Endodermal cell (in vitro differentiated cells): ENCODE measurements around the gene HDGFL2. TPM values are rescaled to one million over a fixed set of nuclear protein-coding genes. Genes with fewer than 3 reads are reported as not detected.

ENCODE experiments used
- DNase-seq: peaks from one replicate; pipeline ENCODE4 v3.0.0-alpha.2; 2017
- H3K27ac ChIP-seq: 2 replicates; pipeline ENCODE4 v1.5.1; 2013; ENCODE audit warnings: mild to moderate bottlenecking, low read depth, low read length, moderate library complexity
- H3K27me3 ChIP-seq: 2 replicates; pipeline ENCODE4 v1.6.1; 2013; ENCODE audit warnings: mild to moderate bottlenecking, low read length, moderate library complexity; ENCODE audit not compliant: insufficient read depth, control insufficient read depth, poor library complexity, severe bottlenecking
- H3K36me3 ChIP-seq: 2 replicates; pipeline ENCODE4 v1.7.0; 2013; ENCODE audit warnings: mild to moderate bottlenecking, low read length, moderate library complexity; ENCODE audit not compliant: control insufficient read depth, insufficient read depth
- H3K4me1 ChIP-seq: one replicate; pipeline ENCODE4 v1.7.0; 2013; ENCODE audit warnings: low read length; ENCODE audit not compliant: control insufficient read depth, insufficient read depth
- H3K4me3 ChIP-seq: 2 replicates; pipeline ENCODE4 v1.5.1; 2013; ENCODE audit warnings: mild to moderate bottlenecking, low read length, moderate library complexity
- H3K9ac ChIP-seq: 2 replicates; pipeline ENCODE4 v1.6.1; 2013; ENCODE audit warnings: mild to moderate bottlenecking, low read length, moderate library complexity; ENCODE audit not compliant: poor library complexity, severe bottlenecking; ENCODE audit errors: extremely low read depth
- H3K9me3 ChIP-seq: 2 replicates; pipeline ENCODE4 v1.6.1; 2013; ENCODE audit warnings: mild to moderate bottlenecking, low read length, moderate library complexity; ENCODE audit not compliant: control insufficient read depth
- H3K27ac Mint-ChIP-seq: 2 replicates; pipeline ENCODE4 v1.8.0; 2020; ENCODE audit warnings: mixed read lengths
- H3K27me3 Mint-ChIP-seq: 2 replicates; pipeline ENCODE4 v1.8.0; 2021; ENCODE audit warnings: mild to moderate bottlenecking, mixed read lengths; ENCODE audit not compliant: insufficient read depth
- H3K36me3 Mint-ChIP-seq: 2 replicates; pipeline ENCODE4 v1.8.0; 2020; ENCODE audit warnings: low read depth, mixed read lengths
- H3K4me1 Mint-ChIP-seq: 2 replicates; pipeline ENCODE4 v1.8.0; 2020; ENCODE audit warnings: mixed read lengths
- H3K4me3 Mint-ChIP-seq: 2 replicates; pipeline ENCODE4 v1.8.0; 2020; ENCODE audit warnings: mild to moderate bottlenecking, moderate library complexity, mixed read lengths
- H3K9me3 Mint-ChIP-seq: 2 replicates; pipeline ENCODE4 v1.8.0; 2020; ENCODE audit warnings: mild to moderate bottlenecking, mixed read lengths
- CTCF ChIP-seq: fragments of 200-600 bp; sonication (generic); conservative IDR thresholded peaks from 2 replicates; pipeline ENCODE4 v1.5.0; 2021; ENCODE audit warnings: antibody characterized with exemption, mild to moderate bottlenecking
- WGBS, 2 experiments: methylation state at CpG; one replicate each; pipeline versions ENCODE4 v1.1.5 to v1.1.7; 2013; ENCODE audit warnings: missing lambda C conversion rate in 2 of 2, mixed read lengths in 1 of 2; ENCODE audit not compliant: insufficient coverage in 1 of 2, insufficient read length in 1 of 2; 5-methylcytosine and 5-hydroxymethylcytosine counted together
- total RNA-seq, 2 donors: library from RNA; stranded (reverse); fragmentation: NEBNext Ultra II Directional in 1 of 2; extraction: Animal tissue kit (Norgen Biotek cat#: 25700) in 1 of 2; gene quantifications; 2 replicates in 1 of 2; 3 replicates in 1 of 2; pipeline ENCODE4 v1.2.1, GENCODE V29; 2021

HDGFL2 gene
- total RNA-seq, 2 donors from 2014 or later: 117 TPM

- Mint-ChIP-seq H3K4me3 (no peak overlapping the region), H3K4me1 (peaks cover 6% of the 10 kb centered on the region), H3K36me3 (no peaks in the 10 kb centered on the region), H3K9me3 (peaks cover 4% of the 10 kb centered on the region), H3K27me3 (peaks cover 19% of the 10 kb centered on the region), H3K27ac (no peak overlapping the region)
- H3K9me3 ChIP-seq: peaks cover 6% of the 10 kb centered on the region
- no peak overlapping the region for H3K9ac ChIP-seq
- no peak overlapping the region for H3K4me3 ChIP-seq
- no peaks in the 10 kb centered on the region for H3K36me3 ChIP-seq
- no peak overlapping the region for H3K27ac ChIP-seq
- peaks cover 3% of the 10 kb centered on the region for H3K4me1 ChIP-seq
- no peak for DNase-seq
- TF ChIP-seq CTCF: no peak
- 89 to 100% methylated on average over 2 to 5 of the region's 5 CpGs for WGBS, 2 experiments
- H3K27me3 ChIP-seq: peaks cover 17% of the 10 kb centered on the region
Measured at GRCh38 chr19:4536798-4537197, 64.7 kb downstream of the HDGFL2 start.

DNA sequence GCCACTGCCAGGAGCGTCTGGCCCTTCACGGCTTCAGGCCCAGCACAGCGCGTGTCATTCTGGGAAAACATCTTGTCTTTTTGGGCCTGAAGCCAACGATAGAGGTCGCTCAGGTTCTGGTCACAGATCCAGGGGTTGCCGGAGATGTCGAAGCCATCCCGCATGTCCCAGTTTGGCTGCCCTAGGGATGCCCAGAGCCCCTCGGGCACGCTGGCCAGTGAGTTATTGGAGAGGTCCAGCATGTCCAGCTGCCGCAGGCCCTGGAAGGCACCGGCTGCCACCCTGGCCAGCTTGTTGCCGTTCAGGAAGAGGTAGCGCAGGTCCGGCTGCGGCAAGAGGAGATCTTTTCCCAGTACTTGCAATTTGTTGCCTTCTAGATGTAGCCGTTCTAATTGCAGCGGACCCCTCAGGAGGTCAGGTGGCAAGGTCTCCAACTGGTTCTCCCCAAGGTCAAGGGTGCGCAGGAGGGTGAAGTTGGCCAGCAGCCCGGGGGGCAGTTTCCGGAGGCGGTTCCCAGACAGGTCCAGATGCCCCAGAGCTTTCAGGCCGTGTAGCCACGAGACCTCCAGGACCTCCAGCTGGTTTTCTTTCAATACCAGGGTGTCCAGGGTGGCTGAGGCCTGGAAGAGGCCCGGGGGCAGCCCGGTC lies 66.0 kb downstream of the HDGFL2 start:
- H3K9me3 Mint-ChIP-seq: peaks cover 4% of the 10 kb centered on the region
- Histone ChIP-seq H3K9me3 (peaks cover 6% of the 10 kb centered on the region), H3K9ac (no peak overlapping the region), H3K4me1 (peaks cover 3% of the 10 kb centered on the region), H3K27ac (no peak overlapping the region), H3K4me3 (no peak overlapping the region), H3K36me3 (no peaks in the 10 kb centered on the region), H3K27me3 (peaks cover 17% of the 10 kb centered on the region)
- no peak overlapping the region for H3K27ac Mint-ChIP-seq
- DNase-seq: peak; percentile 77
- no peaks in the 10 kb centered on the region for H3K36me3 Mint-ChIP-seq
- peaks cover 17% of the 10 kb centered on the region for H3K27me3 Mint-ChIP-seq
- 85 to 90% methylated on average over 24 to 27 of the region's 27 CpGs for WGBS, 2 experiments
- peaks cover 6% of the 10 kb centered on the region for H3K4me1 Mint-ChIP-seq
- no peak overlapping the region for H3K4me3 Mint-ChIP-seq
- TF ChIP-seq CTCF: peak; percentile 30

GRCh38 chr19:4538601-4538954 lies 66.5 kb downstream of the HDGFL2 start:
- peak; percentile 40 for DNase-seq
- no peak overlapping the region for H3K27ac Mint-ChIP-seq
- no peak for TF ChIP-seq CTCF
- Histone ChIP-seq H3K4me1 (peaks cover 3% of the 10 kb centered on the region), H3K4me3 (no peak overlapping the region), H3K27ac (no peak overlapping the region), H3K36me3 (no peaks in the 10 kb centered on the region), H3K9ac (no peak overlapping the region), H3K27me3 (peaks cover 13% of the 10 kb centered on the region), H3K9me3 (peaks cover 6% of the 10 kb centered on the region)
- 94 to 98% methylated on average over 10 to 13 of the region's 13 CpGs for WGBS, 2 experiments
- peaks cover 4% of the 10 kb centered on the region for H3K9me3 Mint-ChIP-seq
- H3K36me3 Mint-ChIP-seq: no peaks in the 10 kb centered on the region
- H3K27me3 Mint-ChIP-seq: peaks cover 12% of the 10 kb centered on the region
- H3K4me1 Mint-ChIP-seq: peaks cover 6% of the 10 kb centered on the region
- H3K4me3 Mint-ChIP-seq: no peak overlapping the region
